ENCODE data around the gene LRRN3.
A peak's percentile ranks its signal among the peaks of the same experiment; 100 is the strongest.

LRRN3 gene

GRCh38 chr7:111076205-111076604 is 14.7 kb upstream of the LRRN3 start:
- DNase-seq (ENCODE audit: low read depth in 2 of 3, low spot score in 1 of 3): peak in 1 of 3 donors; percentile 15

- DNase-seq (ENCODE audit: low read depth in 2 of 3, low spot score in 1 of 3): no peak
These were observed 13.9 kb upstream of the LRRN3 start for GRCh38 chr7:111077001-111077400.

- DNase-seq (ENCODE audit: low read depth in 2 of 3, low spot score in 1 of 3): no peak
These were observed 10.3 kb upstream of the LRRN3 start for GRCh38 chr7:111080495-111081105.

GRCh38 chr7:111081546-111082267 is 9.2 kb upstream of the LRRN3 start:
- no peak for DNase-seq (ENCODE audit: low read depth in 2 of 3, low spot score in 1 of 3)

- no peak for DNase-seq (ENCODE audit: low read depth in 2 of 3, low spot score in 1 of 3)
These were observed 8.6 kb upstream of the LRRN3 start for GRCh38 chr7:111082351-111082750.

GRCh38 chr7:111083413-111083812 is 7.5 kb upstream of the LRRN3 start:
- peak; percentile 22 to 45 (median 33) for DNase-seq (ENCODE audit: low read depth in 2 of 3, low spot score in 1 of 3)

- no peak for DNase-seq (ENCODE audit: low read depth in 2 of 3, low spot score in 1 of 3)
These were observed 5.6 kb upstream of the LRRN3 start for GRCh38 chr7:111085356-111085755.

GRCh38 chr7:111086532-111086931 is 4.4 kb upstream of the LRRN3 start:
- no peak for DNase-seq (ENCODE audit: low read depth in 2 of 3, low spot score in 1 of 3)

GRCh38 chr7:111088328-111088727 is 2.6 kb upstream of the LRRN3 start:
- DNase-seq (ENCODE audit: low read depth in 2 of 3, low spot score in 1 of 3): no peak

- no peak for DNase-seq (ENCODE audit: low read depth in 2 of 3, low spot score in 1 of 3)
These were observed 1.0 kb upstream of the LRRN3 start for GRCh38 chr7:111089822-111090426.

GRCh38 chr7:111091593-111092358 is 849 bp downstream of the LRRN3 start:
- no peak for DNase-seq (ENCODE audit: low read depth in 2 of 3, low spot score in 1 of 3)

GRCh38 chr7:111092406-111093236 is 1.7 kb downstream of the LRRN3 start:
- DNase-seq (ENCODE audit: low read depth in 2 of 3, low spot score in 1 of 3): no peak

- DNase-seq (ENCODE audit: low read depth in 2 of 3, low spot score in 1 of 3): no peak
These were observed 2.6 kb downstream of the LRRN3 start for GRCh38 chr7:111093496-111093895.

- DNase-seq (ENCODE audit: low read depth in 2 of 3, low spot score in 1 of 3): no peak
These were observed 3.5 kb downstream of the LRRN3 start for GRCh38 chr7:111094419-111094818.

GRCh38 chr7:111096997-111097396 is 6.1 kb downstream of the LRRN3 start:
- DNase-seq (ENCODE audit: low read depth in 2 of 3, low spot score in 1 of 3): no peak

GRCh38 chr7:111098011-111098925 is 7.3 kb downstream of the LRRN3 start:
- DNase-seq (ENCODE audit: low read depth in 2 of 3, low spot score in 1 of 3): peak; percentile 24 to 46 (median 25)

GRCh38 chr7:111098926-111099250 is 8.0 kb downstream of the LRRN3 start:
- DNase-seq (ENCODE audit: low read depth in 2 of 3, low spot score in 1 of 3): no peak

GRCh38 chr7:111101856-111102646 is 11.1 kb downstream of the LRRN3 start:
- DNase-seq (ENCODE audit: low read depth in 2 of 3, low spot score in 1 of 3): no peak

GRCh38 chr7:111103136-111103535 is 12.2 kb downstream of the LRRN3 start:
- no peak for DNase-seq (ENCODE audit: low read depth in 2 of 3, low spot score in 1 of 3)
